ENCODE measurements around the gene RBM33.

DNA sequence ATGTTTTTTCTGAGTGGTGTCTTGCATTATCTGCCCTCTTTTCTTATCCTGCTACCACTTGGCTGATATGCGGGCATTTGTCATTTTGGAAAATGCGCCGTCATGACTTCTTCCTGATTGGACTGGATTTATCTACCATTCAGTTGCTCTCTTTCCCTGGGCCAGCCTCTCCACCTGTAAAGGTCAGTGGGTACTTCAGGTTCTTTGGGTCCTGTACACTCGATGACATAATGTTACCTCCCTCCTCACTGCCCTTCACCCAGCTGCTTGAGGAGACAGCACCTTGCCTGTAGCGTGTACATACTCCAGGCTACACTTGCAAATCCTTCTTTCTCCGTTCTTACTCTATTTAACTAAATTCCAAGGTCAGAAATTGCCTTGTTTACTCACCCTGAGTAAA is 83.7 kb downstream of the RBM33 start:
- TF ChIP-seq CTCF (IDR thresholded peaks at IDR 0.05): no peak
- TF ChIP-seq POLR2AphosphoS5 (IDR thresholded peaks at IDR 0.05; ENCODE audit: low read depth, low read length): no peak
